ENCODE results near the gene DNAJC24. TPM values are rescaled to one million over a fixed set of nuclear protein-coding genes. Genes with fewer than 3 reads are reported as not detected.

The DNAJC24 gene
- total RNA-seq, 1 donor from 2014 or later, result 11.1 TPM

- H3K27me3 Mint-ChIP-seq (ENCODE audit: unreplicated experiment), result no peaks in the 10 kb centered on the region
- no peaks in the 10 kb centered on the region for H3K9me3 Mint-ChIP-seq (ENCODE audit: unreplicated experiment)
- DNase-seq (ENCODE audit: low spot score), result no peak
- H3K36me3 Mint-ChIP-seq (ENCODE audit: low read depth, unreplicated experiment), result no peaks in the 10 kb centered on the region
- no peak for TF ChIP-seq CTCF (IDR thresholded peaks at IDR 0.05; ENCODE audit: unreplicated experiment)
- H3K4me3 Mint-ChIP-seq (ENCODE audit: unreplicated experiment), result no peak overlapping the region
- H3K27ac Mint-ChIP-seq (ENCODE audit: unreplicated experiment), result no peak overlapping the region
- H3K4me1 Mint-ChIP-seq (ENCODE audit: unreplicated experiment), result no peaks in the 10 kb centered on the region
These were observed 49.5 kb downstream of the DNAJC24 start for GRCh38 chr11:31419138-31419537.

GRCh38 chr11:31419669-31420068 is 50.0 kb downstream of the DNAJC24 start:
- H3K27ac Mint-ChIP-seq (ENCODE audit: unreplicated experiment), result no peak overlapping the region
- no peak for TF ChIP-seq CTCF (IDR thresholded peaks at IDR 0.05; ENCODE audit: unreplicated experiment)
- no peaks in the 10 kb centered on the region for H3K27me3 Mint-ChIP-seq (ENCODE audit: unreplicated experiment)
- no peak overlapping the region for H3K4me3 Mint-ChIP-seq (ENCODE audit: unreplicated experiment)
- no peaks in the 10 kb centered on the region for H3K9me3 Mint-ChIP-seq (ENCODE audit: unreplicated experiment)
- no peaks in the 10 kb centered on the region for H3K4me1 Mint-ChIP-seq (ENCODE audit: unreplicated experiment)
- H3K36me3 Mint-ChIP-seq (ENCODE audit: low read depth, unreplicated experiment), result no peaks in the 10 kb centered on the region
- no peak for DNase-seq (ENCODE audit: low spot score)

GRCh38 chr11:31421820-31422219 is 52.2 kb downstream of the DNAJC24 start:
- Mint-ChIP-seq H3K36me3 (ENCODE audit: low read depth, unreplicated experiment) (no peaks in the 10 kb centered on the region), H3K9me3 (ENCODE audit: unreplicated experiment) (no peaks in the 10 kb centered on the region), H3K4me3 (ENCODE audit: unreplicated experiment) (no peak overlapping the region), H3K4me1 (ENCODE audit: unreplicated experiment) (no peaks in the 10 kb centered on the region), H3K27ac (ENCODE audit: unreplicated experiment) (no peak overlapping the region), H3K27me3 (ENCODE audit: unreplicated experiment) (no peaks in the 10 kb centered on the region)
- DNase-seq (ENCODE audit: low spot score), result no peak
- TF ChIP-seq CTCF (IDR thresholded peaks at IDR 0.05; ENCODE audit: unreplicated experiment), result no peak

GRCh38 chr11:31422703-31423102 is 53.0 kb downstream of the DNAJC24 start:
- Mint-ChIP-seq H3K4me1 (ENCODE audit: unreplicated experiment) (no peaks in the 10 kb centered on the region), H3K4me3 (ENCODE audit: unreplicated experiment) (no peak overlapping the region), H3K9me3 (ENCODE audit: unreplicated experiment) (no peaks in the 10 kb centered on the region), H3K27me3 (ENCODE audit: unreplicated experiment) (no peaks in the 10 kb centered on the region), H3K36me3 (ENCODE audit: low read depth, unreplicated experiment) (no peaks in the 10 kb centered on the region), H3K27ac (ENCODE audit: unreplicated experiment) (no peak overlapping the region)
- no peak for TF ChIP-seq CTCF (IDR thresholded peaks at IDR 0.05; ENCODE audit: unreplicated experiment)
- DNase-seq (ENCODE audit: low spot score), result no peak

- Mint-ChIP-seq H3K36me3 (ENCODE audit: low read depth, unreplicated experiment) (no peaks in the 10 kb centered on the region), H3K9me3 (ENCODE audit: unreplicated experiment) (no peaks in the 10 kb centered on the region), H3K27me3 (ENCODE audit: unreplicated experiment) (no peaks in the 10 kb centered on the region), H3K4me1 (ENCODE audit: unreplicated experiment) (no peaks in the 10 kb centered on the region), H3K4me3 (ENCODE audit: unreplicated experiment) (no peak overlapping the region), H3K27ac (ENCODE audit: unreplicated experiment) (no peak overlapping the region)
- TF ChIP-seq CTCF (IDR thresholded peaks at IDR 0.05; ENCODE audit: unreplicated experiment), result no peak
- DNase-seq (ENCODE audit: low spot score), result no peak
These were observed 55.0 kb downstream of the DNAJC24 start for GRCh38 chr11:31424652-31425051.

All from endothelial cell (in vitro differentiated cells).